Dermis microvascular lymphatic vessel endothelial cell (primary cell): Measurements from ENCODE around the gene POLR1D. TPM values are rescaled to one million over a fixed set of nuclear protein-coding genes. Genes with fewer than 3 reads are reported as not detected.

Experiments
- DNase-seq, 2 donors: peaks; one replicate each; pipeline versions ENCODE4 v3.0.0 to v3.0.0-alpha.2; 2010; ENCODE audit warnings: low read depth in 2 of 2
- total RNA-seq: library from RNA; depleted of rRNA; stranded (reverse); fragments of >200 nt; gene quantifications from 2 replicates; pipeline ENCODE4 v1.2.1, GENCODE V29; 2014

Gene POLR1D, protein sequence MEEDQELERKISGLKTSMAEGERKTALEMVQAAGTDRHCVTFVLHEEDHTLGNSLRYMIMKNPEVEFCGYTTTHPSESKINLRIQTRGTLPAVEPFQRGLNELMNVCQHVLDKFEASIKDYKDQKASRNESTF
- 67.5 and 86.3 TPM in 2 replicates for total RNA-seq

DNA sequence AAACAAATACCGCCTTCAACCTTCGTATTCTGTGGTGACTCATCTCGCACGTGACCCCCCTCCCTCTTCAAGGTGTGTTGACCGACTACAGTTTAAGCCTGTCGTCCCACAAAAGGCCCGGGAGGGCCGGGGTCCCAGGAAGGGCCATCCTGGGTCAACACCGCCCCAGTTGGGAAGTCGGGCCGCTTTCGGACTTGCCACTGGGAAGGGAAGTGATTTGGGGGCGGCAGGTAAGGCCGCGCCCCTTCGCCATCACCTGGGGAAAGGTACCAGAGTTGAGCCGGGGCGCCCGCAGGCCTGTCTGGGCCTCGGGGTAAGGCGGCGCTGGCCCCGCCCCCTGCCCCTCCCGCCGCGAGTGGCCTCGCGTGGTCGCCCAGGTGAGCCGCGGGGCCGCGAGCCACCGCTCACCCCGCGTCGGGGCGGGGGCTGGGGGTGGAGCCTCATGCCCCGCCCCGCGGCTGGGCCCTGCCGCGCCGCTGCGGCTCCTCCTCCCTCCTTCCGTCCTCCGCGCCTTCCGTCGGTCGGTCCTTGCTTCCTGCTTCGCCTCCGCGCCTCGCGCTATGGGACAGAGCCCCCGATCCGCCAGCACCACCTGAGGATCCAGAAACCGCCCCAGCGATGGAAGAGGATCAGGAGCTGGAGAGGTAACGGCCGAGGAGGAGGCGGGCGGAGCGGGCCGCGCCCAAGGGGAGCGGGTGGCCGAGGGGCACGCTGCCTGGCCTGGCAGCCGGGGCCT is at the start of gene POLR1D:
Gene POLR1D, plus strand, starts transcription at position 527 of the 736 bp plus-strand sequence. Its CDS starts 92 bp downstream, at position 619.
- peak in 1 of 2 donors; percentile 84 for DNase-seq

DNA sequence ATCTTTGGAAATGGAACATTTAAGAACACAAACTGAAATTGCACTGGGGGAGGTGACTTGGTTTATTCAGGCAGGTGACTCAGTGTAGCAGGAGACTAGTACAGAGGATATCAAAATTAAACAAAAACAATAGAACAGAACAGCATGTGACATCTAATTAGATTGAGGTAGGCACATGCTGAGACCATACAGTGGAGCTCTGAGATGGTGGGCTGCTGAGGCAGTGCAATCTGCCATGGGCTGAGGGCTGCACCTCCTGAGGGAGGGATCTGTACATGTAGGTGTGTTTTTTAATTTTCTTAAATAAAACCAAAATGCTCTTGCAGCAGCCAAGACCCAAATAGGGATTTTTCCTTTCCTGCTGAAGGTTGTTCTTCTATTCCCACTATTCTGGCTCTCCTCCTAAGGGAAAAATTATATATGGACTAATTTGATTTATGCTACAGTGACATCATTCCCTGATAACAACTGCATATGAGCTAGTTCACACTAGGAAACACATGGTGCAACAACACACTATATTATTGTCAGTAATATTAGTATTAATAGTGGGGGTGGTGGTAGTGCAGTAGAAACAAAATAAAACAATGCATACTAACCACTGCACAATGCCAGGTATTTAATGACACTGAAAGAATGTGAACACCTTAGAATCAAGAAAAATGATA is 49.3 kb upstream of the POLR1D start:
- peak in 1 of 2 donors; percentile 20 for DNase-seq

DNA sequence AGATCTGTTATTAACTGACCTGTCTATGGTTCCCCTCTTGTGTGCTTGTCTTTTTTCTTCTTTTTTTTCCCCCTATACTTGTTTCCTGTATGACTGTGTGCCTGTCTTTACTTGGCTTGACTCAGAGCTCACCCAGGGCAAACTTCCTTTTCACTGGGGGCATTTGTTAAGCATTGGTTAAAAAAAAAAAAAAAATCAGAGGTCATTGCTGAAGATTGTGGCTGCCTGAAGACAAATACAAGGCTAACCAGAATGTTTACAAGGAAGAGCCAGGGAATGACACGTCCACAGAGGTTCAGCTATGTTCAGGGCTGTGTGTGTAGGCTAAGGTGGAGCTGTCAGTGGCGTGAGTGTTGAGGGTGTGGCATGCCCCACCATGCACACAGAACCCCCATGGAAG is 48.4 kb upstream of the POLR1D start:
- peak in 1 of 2 donors; percentile 65 for DNase-seq

DNA sequence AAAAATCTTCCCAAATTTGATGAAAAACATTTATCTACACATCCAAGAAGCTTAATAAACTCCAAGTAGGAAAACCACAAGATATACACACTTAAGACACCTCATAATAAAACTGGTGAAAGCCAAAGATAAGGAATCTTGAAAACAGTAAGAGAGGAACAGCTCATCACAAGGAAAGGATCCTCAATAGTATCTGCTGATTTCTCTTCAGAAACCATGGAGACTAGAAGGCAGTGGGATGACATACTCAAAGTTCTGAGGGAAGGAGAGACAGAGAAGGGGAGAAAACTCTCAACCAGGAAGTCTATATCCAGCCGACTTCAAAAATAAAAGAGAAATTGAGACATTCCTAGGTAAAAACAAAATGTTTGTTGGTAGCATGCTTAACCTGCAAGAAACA is 47.0 kb upstream of the POLR1D start:
- DNase-seq: no peak

DNA sequence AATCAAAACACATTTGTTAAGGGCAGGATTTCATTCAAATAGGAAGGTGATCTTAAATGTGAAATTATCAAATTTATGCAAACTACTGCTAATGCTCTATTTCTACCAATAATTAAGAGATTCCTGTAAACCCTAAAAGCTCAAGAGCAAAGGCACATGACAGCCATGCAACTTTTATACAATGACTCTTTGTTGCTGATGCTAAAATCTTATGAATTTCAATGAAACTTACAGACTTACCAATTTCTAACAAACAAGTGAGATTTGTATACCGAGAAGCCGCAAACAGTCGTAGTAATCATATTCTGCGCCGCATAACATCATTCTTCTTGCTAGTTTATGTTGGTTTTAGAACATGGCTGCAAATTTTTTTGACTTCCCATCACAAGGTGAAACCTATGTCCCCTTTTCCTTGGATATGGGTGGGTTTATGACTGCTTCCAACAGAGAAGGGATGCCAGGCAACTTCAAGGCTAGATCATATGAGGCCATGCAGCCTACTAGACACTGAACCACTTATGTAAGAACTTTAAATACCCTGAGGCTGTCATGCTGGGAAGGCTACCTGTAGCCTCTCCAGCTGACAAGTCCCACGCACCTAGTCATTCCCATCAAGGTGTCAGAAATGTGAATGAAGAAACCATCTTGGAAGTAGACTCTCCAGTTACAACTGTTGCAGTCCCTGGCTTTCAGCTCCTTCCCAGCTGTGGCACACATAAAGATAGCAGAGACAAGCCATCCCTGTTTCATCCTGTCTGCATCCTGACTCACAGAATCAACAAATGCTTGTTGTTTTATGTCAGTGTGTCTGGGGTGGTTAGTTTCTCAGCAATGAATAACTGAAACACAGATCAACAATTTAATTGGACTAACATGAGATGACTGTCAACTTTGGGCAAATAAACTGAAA is 43.3 kb upstream of the POLR1D start:
- peak in 1 of 2 donors; percentile 53 for DNase-seq

DNA sequence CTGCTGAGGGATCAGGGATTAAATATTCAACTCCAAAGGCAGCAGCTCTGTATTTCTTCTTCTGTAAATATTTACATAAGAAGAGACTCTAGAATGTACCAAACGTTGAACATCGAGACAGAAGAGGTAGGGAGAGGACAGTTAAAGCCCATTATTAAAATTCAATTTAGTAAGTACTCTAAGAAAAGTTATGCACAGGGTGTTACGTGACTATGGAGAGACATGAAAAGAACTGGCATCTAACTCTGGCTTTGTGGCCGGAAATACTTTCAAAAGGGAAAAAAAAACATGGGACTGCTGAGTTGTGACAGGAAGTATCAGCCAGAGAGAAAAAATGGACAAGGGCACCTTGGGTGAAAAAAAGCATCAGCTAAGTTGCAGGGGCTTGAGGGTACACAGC is 38.0 kb upstream of the POLR1D start:
- peak; percentile 55 to 58 for DNase-seq

DNA sequence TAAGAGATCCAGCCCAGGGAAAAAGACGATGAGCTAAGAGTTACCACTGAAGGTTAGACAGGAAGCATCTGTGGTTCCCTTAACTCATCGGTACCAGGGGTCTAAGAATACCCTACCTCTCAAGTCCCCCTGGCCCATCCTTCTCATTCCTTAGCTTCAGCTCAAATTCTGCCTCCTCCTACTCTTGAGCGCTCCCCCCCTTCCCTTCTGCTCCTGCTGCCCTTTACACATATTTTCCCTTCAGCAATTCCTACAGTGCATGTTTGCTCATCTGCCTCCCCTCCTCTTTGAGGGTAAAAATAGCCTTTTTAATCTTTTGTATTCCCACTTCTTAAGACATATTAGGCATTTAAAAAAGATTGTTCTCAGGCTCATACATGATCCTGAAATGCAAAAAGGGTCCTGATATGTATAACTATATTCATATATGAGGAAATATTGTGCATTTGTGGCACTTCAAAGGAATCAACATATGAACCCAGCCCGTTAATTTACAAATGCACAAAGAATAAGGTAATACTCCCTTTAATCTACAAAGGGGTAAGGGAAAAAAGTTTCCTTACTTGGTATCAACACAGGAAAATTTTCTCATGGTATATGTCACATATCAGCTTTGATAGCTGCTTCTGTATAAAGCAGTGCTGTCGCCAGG is 34.5 kb upstream of the POLR1D start:
- DNase-seq: no peak

DNA sequence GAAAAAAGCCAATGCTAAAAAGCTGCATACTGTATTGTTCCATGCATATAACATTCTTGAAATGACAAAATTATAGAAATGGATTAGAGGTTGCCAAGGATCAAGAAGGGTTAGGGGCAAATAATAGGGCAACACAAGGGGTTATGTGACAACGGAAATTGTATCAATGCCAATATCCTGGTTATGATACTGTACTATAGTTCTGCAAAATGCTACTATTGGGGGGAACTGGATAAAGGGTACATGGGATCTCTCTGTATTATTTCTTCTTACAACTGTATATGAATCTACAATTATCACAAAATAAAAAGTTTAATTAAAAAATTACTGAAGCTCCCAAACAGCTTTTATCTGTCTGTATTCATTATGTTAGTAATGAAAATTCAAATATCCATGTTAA is 33.3 kb upstream of the POLR1D start:
- DNase-seq: no peak

DNA sequence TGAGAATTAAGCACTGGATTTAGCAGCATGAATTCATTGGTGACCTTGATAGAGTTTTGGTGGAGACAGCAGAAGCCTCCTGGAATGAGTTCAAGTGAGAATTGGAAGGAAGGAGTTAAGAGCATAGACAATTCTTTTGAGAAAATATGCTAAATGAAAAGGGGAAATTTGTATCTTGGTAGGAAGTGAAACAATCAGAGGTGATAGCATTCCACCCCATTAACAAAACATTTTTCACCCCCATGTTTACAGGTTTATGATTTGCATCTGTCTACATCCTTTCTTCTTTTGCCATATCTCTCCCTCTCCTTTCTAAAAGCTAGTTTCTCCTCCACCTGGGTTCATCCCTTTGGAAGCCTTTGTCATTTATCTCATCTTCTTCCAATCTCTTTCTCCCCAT is 28.8 kb upstream of the POLR1D start:
- no peak for DNase-seq

DNA sequence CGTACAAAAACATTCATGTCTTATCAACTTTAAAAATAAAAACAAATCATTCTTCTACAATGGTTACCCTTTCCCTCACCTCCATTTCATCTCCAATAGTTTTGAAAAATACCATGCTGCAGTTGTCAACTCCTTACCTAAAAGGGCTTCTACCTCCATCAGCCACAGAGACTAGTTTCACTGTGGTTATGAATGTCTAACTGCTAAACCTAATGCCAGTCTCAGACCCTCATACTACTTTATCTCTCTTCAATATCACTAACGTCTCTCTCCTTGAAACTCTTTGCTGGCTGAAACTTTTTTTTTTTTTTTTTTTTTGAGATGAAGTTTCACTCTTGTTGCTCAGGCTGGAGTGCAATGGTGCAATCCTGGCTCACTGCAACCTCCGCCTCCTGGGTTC is 28.4 kb upstream of the POLR1D start:
- DNase-seq: no peak

DNA sequence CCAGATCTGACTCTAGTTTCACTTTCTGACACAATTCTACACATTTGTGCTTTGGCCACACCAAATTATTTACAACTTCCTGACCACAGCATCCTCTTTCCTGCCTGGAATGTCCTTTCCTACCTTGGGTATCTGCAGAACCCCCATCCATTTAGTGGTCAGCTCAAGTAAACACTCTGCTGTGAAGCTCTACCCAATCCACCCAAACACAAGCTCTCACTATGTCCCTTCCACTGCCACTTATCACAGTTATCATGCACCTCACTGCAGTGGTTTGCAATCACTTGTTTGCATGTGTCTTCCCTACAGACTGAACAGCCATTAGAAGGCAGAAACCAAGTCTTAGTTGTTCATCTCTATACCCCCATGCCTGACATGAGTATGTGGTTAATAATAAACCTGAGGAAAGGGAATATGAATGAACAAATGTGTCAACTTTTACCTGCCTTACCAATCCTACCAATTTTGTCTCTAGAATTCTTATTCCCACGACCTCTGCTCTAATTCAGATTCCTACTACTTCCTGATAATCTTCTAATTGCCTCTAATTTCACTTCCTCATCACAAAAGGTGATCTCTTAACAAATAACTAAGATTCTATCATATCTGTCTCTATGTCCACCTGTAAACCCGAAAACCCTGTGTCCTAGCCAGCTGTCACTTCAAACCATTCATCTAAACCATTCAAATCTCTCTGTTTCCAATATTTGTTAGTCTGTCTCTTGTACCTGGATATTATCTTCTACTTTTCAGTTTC is 26.5 kb upstream of the POLR1D start:
- DNase-seq: no peak

DNA sequence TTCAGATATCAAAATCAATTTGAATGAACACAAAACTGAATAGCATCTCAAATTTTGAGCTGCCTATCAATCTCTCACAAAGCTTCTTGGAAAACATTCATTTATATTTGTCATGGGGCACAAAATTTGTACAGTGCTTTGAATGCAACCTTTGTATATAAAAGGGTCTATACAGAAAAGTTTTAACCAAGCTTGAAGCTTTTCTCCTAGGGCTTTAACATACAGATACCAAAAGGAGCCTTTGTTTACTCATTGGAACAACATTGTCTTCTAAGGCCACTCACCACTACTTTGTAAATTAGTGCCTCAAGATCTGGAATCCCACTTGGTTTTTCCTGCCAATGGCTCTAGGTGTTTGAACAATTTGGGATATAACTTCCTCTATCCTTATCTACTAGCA is 22.6 kb upstream of the POLR1D start:
- DNase-seq: no peak

DNA sequence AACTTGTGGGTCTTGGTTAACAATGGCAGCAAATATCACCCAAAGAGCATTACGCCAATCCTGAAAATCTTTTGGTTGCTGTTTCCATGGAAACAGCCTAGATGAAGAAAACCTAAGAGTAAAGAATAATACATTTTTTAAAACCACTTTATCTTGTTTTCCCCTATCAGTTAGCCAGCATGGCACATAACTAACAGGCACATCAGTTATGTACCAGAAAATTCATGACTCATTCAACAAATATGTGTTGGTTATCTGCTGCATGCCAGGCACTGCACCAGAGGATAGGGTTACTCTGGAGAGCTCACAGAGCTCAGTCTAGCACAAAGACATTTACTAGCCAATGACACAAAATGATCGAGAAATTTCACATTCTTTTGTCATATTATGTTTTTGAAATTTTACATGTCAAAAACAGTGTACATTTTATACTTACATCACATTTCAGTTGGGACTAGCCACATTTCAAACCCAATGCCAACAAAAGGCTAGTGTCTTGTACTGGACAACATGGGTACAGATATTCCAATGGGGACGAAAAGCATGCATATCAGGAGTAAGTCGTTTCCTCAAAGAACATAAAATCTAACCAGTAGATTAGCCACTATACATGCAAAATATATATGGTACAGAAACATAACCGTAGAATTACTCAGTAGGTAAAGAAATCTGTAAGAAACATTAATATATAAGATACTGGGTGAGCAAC is 21.7 kb upstream of the POLR1D start:
- DNase-seq: peak; percentile 47 to 77

DNA sequence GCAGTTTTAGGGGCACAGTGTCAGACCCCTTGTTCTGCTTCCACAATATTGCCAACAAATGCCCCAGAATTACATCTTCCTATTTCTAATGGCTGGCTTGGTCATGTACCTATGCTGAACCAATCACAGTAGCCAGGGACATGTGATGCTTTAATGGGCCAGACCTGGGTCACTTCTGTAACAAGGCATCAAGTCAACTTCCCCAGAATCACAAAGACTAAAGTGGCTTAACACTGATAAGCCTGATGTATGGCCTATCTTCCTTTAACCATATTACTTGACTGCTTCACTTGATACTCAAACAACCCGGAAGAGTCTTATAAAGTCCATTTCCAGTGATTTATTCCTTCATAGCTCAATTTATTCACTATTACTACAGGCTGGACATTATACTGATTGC is 21.0 kb upstream of the POLR1D start:
- no peak for DNase-seq

DNA sequence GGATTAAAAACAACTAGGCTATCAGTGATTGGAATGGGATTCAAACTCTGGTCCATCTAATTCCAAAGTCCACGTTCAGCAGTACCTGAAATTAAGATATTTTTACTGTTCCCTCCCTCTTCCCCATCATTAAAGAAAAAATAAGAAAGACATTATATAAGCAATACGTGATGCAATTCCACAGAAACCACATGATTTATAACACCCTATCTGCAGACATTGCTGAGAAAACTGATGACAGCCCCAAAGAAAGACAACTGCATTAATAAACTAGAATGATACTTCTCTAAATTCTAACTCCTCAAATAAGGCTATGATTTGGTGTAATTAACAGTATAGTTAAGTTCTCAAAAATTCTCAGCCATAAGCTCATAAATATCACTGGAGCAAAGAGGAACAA is 20.5 kb upstream of the POLR1D start:
- no peak for DNase-seq

DNA sequence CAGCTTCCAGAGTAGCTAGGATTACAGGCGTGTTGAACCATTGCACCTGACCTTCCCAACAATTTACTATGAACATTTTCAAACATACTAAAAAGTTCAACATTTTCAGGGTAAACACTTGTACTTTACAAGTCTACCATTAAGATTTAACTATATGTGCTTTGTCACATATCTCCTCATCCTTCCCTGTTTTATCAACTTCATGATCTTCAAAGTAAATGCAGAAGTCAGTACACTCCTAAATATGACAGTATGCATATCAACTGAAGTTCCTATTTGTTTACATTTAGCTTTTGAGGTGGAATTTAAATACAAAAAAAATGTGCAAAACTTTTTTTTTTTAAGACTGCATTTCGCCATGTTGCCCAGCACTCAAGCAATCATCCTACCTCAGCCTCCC is 19.9 kb upstream of the POLR1D start:
- DNase-seq: no peak

DNA sequence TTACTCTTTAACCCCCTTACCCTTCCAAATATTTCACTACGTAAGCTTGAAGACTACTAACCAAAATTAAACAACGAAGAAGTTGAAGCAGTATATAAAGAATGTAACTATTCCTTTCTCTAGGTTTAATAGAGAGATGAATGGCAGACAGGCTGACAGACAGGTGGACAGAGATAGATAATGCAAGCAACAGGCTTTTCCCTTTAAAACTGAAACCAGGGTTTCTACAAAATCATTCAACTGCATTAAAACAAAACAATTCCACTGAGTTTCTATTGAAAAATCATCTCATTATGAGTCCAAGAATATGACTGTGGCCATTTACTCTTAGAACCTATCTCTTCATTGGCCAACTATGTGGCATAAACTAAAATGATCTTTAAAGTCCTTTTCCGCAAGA is 16.6 kb upstream of the POLR1D start:
- no peak for DNase-seq

DNA sequence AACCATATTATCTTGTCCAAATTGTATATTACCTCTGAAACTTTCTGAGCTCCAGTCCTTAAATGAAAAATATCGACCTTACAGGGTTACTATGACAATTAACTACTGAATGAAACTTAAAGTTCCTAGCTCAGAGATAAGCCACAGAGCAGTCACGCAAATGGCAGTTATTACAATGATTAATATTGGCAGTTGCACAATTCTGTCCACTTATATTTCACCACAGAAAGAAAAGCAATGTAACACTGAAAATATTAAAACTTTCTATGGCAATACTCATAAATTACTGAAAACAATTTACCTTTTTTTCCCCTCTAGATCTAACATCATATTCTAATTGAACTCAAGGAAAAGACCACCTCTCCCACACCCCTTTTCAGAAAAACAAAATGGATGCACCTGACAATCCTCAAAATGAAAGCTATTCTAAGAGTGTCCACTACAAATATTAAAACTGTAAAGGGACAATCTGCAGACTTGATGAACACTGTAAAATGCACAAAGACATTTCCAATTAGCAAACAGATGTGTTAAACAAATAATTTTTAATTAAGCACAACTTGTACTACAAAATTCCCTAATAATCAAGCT is 16.0 kb upstream of the POLR1D start:
- DNase-seq: no peak

DNA sequence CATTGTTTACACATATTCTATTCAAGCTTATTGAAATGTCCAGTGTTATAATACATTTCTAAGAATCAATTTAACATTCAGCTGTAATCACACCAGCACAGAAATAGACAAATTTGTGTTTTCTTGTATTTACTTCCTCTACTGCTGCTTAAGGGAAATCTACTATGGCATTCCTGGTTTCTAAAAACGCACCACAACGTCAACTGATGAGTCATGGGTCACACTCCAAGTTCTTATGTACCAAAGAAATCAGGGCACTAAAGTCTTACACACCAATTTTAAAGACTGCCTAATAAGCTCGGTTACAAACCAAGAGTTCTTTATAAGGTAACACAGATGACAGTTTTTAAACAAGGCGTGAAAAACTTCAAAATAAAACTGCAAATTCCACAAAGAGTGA is 14.6 kb upstream of the POLR1D start:
- peak in 1 of 2 donors; percentile 81 for DNase-seq

DNA sequence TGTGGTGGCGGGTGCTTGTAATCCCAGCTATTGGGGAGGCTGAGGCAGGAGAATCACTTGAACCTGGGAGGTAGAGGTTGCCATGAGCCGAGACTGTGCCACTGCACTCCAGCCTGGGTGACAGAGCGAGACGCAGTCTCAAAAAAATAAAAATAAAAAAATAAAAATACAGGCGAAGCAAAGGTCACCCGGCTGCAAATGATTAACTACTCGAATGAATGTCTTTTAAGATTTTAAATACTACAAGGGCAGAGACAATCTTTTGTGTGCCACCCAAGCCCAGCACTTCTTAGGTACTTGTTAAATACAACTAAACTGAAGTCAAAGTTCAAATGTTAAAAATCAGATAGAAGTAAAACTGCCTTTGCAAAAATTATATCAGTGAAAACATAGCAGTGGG is 8.1 kb upstream of the POLR1D start:
- DNase-seq: no peak
